Measurements from ENCODE around the gene KCNQ1.

Gene KCNQ1

GRCh38 chr11:2523821-2524391 is 79.1 kb downstream of the KCNQ1 start:
- TF ChIP-seq ZNF70 (CRISPR knock-in tag; IDR thresholded peaks at IDR 0.05) = no peak
- TF ChIP-seq ARNTL (CRISPR knock-in tag; IDR thresholded peaks at IDR 0.05; ENCODE audit: borderline replicate concordance, low read depth) = no peak
- no peak for TF ChIP-seq OSR1 (CRISPR knock-in tag; IDR thresholded peaks at IDR 0.05)
- TF ChIP-seq CSRNP3 (CRISPR knock-in tag; IDR thresholded peaks at IDR 0.05) = no peak
- TF ChIP-seq RARB (CRISPR knock-in tag; IDR thresholded peaks at IDR 0.05) = no peak
- TF ChIP-seq SNAI2 (CRISPR knock-in tag; IDR thresholded peaks at IDR 0.05) = no peak
- no peak for TF ChIP-seq ZFP3 (CRISPR knock-in tag; IDR thresholded peaks at IDR 0.05)
- TF ChIP-seq, protein P1, sequence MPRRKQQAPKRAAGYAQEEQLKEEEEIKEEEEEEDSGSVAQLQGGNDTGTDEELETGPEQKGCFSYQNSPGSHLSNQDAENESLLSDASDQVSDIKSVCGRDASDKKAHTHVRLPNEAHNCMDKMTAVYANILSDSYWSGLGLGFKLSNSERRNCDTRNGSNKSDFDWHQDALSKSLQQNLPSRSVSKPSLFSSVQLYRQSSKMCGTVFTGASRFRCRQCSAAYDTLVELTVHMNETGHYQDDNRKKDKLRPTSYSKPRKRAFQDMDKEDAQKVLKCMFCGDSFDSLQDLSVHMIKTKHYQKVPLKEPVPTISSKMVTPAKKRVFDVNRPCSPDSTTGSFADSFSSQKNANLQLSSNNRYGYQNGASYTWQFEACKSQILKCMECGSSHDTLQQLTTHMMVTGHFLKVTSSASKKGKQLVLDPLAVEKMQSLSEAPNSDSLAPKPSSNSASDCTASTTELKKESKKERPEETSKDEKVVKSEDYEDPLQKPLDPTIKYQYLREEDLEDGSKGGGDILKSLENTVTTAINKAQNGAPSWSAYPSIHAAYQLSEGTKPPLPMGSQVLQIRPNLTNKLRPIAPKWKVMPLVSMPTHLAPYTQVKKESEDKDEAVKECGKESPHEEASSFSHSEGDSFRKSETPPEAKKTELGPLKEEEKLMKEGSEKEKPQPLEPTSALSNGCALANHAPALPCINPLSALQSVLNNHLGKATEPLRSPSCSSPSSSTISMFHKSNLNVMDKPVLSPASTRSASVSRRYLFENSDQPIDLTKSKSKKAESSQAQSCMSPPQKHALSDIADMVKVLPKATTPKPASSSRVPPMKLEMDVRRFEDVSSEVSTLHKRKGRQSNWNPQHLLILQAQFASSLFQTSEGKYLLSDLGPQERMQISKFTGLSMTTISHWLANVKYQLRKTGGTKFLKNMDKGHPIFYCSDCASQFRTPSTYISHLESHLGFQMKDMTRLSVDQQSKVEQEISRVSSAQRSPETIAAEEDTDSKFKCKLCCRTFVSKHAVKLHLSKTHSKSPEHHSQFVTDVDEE (CRISPR knock-in tag; IDR thresholded peaks at IDR 0.05) = no peak
- TF ChIP-seq ZFP30 (CRISPR knock-in tag; IDR thresholded peaks at IDR 0.05) = no peak
- no peak for TF ChIP-seq ZC3H10 (CRISPR knock-in tag; IDR thresholded peaks at IDR 0.05)
- TF ChIP-seq PPARA (CRISPR knock-in tag; IDR thresholded peaks at IDR 0.05; ENCODE audit: borderline replicate concordance) = no peak
- no peak for TF ChIP-seq BACH2 (CRISPR knock-in tag; IDR thresholded peaks at IDR 0.05; ENCODE audit: borderline replicate concordance)
- no peak for ATAC-seq

GRCh38 chr11:2524446-2525165 is 79.8 kb downstream of the KCNQ1 start:
- TF ChIP-seq BACH2 (CRISPR knock-in tag; IDR thresholded peaks at IDR 0.05; ENCODE audit: borderline replicate concordance) (no peak), ZNF565 (CRISPR knock-in tag; conservative IDR thresholded peaks at IDR 0.05; ENCODE audit: low read depth) (no peak), ISL1 (CRISPR knock-in tag; IDR thresholded peaks at IDR 0.05) (no peak), POU6F1 (CRISPR knock-in tag; IDR thresholded peaks at IDR 0.05; ENCODE audit: borderline replicate concordance, low read depth) (no peak), GLIS3 (CRISPR knock-in tag; IDR thresholded peaks at IDR 0.05) (no peak), TCF4 (CRISPR knock-in tag; IDR thresholded peaks at IDR 0.05; ENCODE audit: borderline replicate concordance) (no peak), CSRNP3 (CRISPR knock-in tag; IDR thresholded peaks at IDR 0.05) (no peak), PPARA (CRISPR knock-in tag; IDR thresholded peaks at IDR 0.05; ENCODE audit: borderline replicate concordance) (no peak), ZC3H10 (CRISPR knock-in tag; IDR thresholded peaks at IDR 0.05) (no peak), CSDC2 (CRISPR knock-in tag; IDR thresholded peaks at IDR 0.05) (no peak), OSR1 (CRISPR knock-in tag; IDR thresholded peaks at IDR 0.05) (no peak), RARB (CRISPR knock-in tag; IDR thresholded peaks at IDR 0.05) (no peak), CREB5 (CRISPR knock-in tag; IDR thresholded peaks at IDR 0.05; ENCODE audit: low read depth) (no peak), ZFP3 (CRISPR knock-in tag; IDR thresholded peaks at IDR 0.05) (no peak), ARNTL (CRISPR knock-in tag; IDR thresholded peaks at IDR 0.05; ENCODE audit: borderline replicate concordance, low read depth) (no peak), ESRRG (CRISPR knock-in tag; IDR thresholded peaks at IDR 0.05) (no peak)
- TF ChIP-seq, protein P2, sequence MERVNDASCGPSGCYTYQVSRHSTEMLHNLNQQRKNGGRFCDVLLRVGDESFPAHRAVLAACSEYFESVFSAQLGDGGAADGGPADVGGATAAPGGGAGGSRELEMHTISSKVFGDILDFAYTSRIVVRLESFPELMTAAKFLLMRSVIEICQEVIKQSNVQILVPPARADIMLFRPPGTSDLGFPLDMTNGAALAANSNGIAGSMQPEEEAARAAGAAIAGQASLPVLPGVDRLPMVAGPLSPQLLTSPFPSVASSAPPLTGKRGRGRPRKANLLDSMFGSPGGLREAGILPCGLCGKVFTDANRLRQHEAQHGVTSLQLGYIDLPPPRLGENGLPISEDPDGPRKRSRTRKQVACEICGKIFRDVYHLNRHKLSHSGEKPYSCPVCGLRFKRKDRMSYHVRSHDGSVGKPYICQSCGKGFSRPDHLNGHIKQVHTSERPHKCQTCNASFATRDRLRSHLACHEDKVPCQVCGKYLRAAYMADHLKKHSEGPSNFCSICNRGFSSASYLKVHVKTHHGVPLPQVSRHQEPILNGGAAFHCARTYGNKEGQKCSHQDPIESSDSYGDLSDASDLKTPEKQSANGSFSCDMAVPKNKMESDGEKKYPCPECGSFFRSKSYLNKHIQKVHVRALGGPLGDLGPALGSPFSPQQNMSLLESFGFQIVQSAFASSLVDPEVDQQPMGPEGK (CRISPR knock-in tag; IDR thresholded peaks at IDR 0.05; ENCODE audit: borderline replicate concordance) = no peak
- TF ChIP-seq, protein P1 (CRISPR knock-in tag; IDR thresholded peaks at IDR 0.05) = no peak
- ATAC-seq = no peak

Data from SK-N-SH treated with all-trans-retinoic acid at 6 μM for 48 hours (cell line).